ENCODE results near the gene MANSC4. TPM values are rescaled to one million over a fixed set of nuclear protein-coding genes. Genes with fewer than 3 reads are reported as not detected.

The MANSC4 gene
- polyA plus RNA-seq, 6 donors from 2014 or later = not detected

- no peak overlapping the region for H3K4me3 Mint-ChIP-seq
- H3K27me3 Mint-ChIP-seq = peaks cover 12 to 19% (median 16%) of the 10 kb centered on the region in 3 donors
- no peaks in the 10 kb centered on the region for H3K9me3 Mint-ChIP-seq
- H3K27ac Mint-ChIP-seq = no peak overlapping the region
- H3K4me1 Mint-ChIP-seq = no peaks in the 10 kb centered on the region
- ATAC-seq (ENCODE audit: low read depth in 2 of 2) (no peak), DNase-seq (no peak)
- no peaks in the 10 kb centered on the region for H3K36me3 Mint-ChIP-seq
These were observed 32.5 kb upstream of the MANSC4 start for GRCh38 chr12:27812502-27812901.

- no peaks in the 10 kb centered on the region for H3K36me3 Mint-ChIP-seq
- ATAC-seq (ENCODE audit: low read depth in 2 of 2) (no peak), DNase-seq (no peak)
- peaks cover 8 to 33% (median 24%) of the 10 kb centered on the region in 3 donors for H3K27me3 Mint-ChIP-seq
- peak overlapping the region in 1 of 6 donors; percentile 4 for H3K27ac Mint-ChIP-seq
- H3K4me1 Mint-ChIP-seq = no peaks in the 10 kb centered on the region
- H3K4me3 Mint-ChIP-seq = no peak overlapping the region
- H3K9me3 Mint-ChIP-seq = no peaks in the 10 kb centered on the region
These were observed 30.7 kb upstream of the MANSC4 start for GRCh38 chr12:27810756-27811155.

GRCh38 chr12:27808841-27809240 lies 28.8 kb upstream of the MANSC4 start:
- Mint-ChIP-seq H3K27ac (no peak overlapping the region), H3K27me3 (peaks cover 8 to 36% (median 18%) of the 10 kb centered on the region in 3 donors), H3K36me3 (no peaks in the 10 kb centered on the region), H3K4me1 (peaks cover 3 to 6% (median 4%) of the 10 kb centered on the region in 3 donors), H3K9me3 (no peaks in the 10 kb centered on the region), H3K4me3 (no peak overlapping the region)
- DNase-seq (no peak), ATAC-seq (ENCODE audit: low read depth in 2 of 2) (no peak)

DNA sequence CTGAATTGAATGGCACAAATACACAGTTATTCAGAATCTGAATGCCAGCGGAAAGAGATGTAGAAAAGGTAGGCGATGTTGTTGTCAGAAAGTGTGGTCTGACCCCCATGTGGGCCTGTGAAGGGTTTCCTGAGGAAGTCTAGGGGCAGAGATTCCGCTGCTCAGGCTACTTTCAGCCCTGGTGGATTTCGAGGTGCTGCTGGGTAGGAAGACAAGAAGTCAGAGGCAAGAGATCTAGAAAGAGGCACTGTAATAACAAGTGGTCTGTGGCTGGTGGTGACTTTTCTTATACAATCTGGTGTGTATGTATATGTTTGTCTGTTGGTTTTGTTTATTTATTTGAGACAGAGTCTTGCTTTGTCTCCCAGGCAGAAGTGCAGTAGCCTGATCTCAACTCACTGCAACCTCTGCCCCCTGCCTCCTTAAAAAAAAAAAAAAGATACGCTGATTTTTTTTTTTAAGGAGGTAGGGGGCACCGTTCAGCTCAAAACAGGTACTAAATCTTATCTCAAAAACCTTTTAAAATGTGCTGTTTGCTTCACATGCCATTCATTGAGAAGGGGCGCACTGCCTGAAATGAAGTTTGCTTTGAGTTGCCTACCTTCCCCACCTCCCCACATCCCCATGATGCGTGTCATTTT lies 27.1 kb upstream of the MANSC4 start:
- peaks cover 8 to 31% (median 14%) of the 10 kb centered on the region in 3 donors for H3K27me3 Mint-ChIP-seq
- H3K4me3 Mint-ChIP-seq = no peak overlapping the region
- peaks cover 3 to 6% (median 4%) of the 10 kb centered on the region in 3 donors for H3K4me1 Mint-ChIP-seq
- no peak overlapping the region for H3K27ac Mint-ChIP-seq
- no peak for DNase-seq
- ATAC-seq (ENCODE audit: low read depth in 2 of 2) = no peak
- no peaks in the 10 kb centered on the region for H3K9me3 Mint-ChIP-seq
- no peaks in the 10 kb centered on the region for H3K36me3 Mint-ChIP-seq

DNA sequence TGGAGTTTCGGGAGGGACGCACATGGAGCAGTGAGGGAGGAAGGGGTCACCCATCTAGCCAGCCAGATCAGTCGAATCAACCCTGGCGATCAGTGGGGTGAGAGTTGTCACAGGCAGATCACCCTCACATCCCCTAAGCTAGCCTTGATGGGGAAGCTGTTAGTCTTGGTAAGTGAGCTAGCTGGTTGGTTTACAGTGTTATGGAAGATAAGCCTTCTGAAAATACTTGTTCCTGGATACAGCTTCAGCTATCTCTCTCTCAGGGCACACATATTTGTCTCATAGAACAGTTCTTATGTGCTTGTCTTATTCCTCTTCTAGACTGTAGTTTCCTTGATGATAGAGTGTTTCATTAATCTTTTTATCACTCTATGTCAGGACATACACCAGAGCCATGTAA lies 26.2 kb upstream of the MANSC4 start:
- H3K27ac Mint-ChIP-seq = no peak overlapping the region
- no peak for ATAC-seq (ENCODE audit: low read depth in 2 of 2)
- no peak overlapping the region for H3K4me3 Mint-ChIP-seq
- H3K4me1 Mint-ChIP-seq = peaks cover 3 to 6% (median 4%) of the 10 kb centered on the region in 3 donors
- H3K27me3 Mint-ChIP-seq = peaks cover 8 to 30% (median 11%) of the 10 kb centered on the region in 3 donors
- H3K9me3 Mint-ChIP-seq = no peaks in the 10 kb centered on the region
- H3K36me3 Mint-ChIP-seq = no peaks in the 10 kb centered on the region
- DNase-seq = no peak

DNA sequence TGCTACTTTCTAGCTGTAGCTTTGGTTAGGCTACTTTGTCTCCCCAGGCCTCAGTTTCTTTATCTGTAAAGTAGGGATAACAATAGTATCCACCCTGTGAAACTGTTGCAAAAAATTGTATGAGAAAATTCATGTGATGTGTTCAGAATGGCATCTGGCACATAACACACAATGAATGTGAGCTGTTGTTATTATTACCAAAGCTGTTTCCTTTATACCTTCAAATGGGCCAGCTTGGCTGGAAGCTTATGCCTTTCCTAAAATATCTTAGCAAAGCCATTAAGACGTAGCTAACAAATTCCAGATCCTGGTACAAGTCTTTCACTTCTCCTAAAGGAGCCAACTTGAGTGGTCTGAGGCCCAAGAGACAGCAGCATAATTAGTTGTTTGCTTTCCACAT lies 25.2 kb upstream of the MANSC4 start:
- H3K27me3 Mint-ChIP-seq = peaks cover under 1 to 24% (median 11%) of the 10 kb centered on the region in 3 donors
- DNase-seq (no peak), ATAC-seq (ENCODE audit: low read depth in 2 of 2) (no peak)
- no peak overlapping the region for H3K27ac Mint-ChIP-seq
- H3K36me3 Mint-ChIP-seq = no peaks in the 10 kb centered on the region
- H3K4me1 Mint-ChIP-seq = peaks cover 3 to 8% (median 6%) of the 10 kb centered on the region in 3 donors
- H3K4me3 Mint-ChIP-seq = no peak overlapping the region
- H3K9me3 Mint-ChIP-seq = no peaks in the 10 kb centered on the region

GRCh38 chr12:27802936-27803335 lies 22.9 kb upstream of the MANSC4 start:
- DNase-seq (no peak), ATAC-seq (ENCODE audit: low read depth in 2 of 2) (no peak)
- peaks cover 0 to 21% (median 11%) of the 10 kb centered on the region in 3 donors for H3K27me3 Mint-ChIP-seq
- H3K36me3 Mint-ChIP-seq = no peaks in the 10 kb centered on the region
- no peak overlapping the region for H3K27ac Mint-ChIP-seq
- H3K4me3 Mint-ChIP-seq = no peak overlapping the region
- peaks cover 3 to 8% (median 6%) of the 10 kb centered on the region in 3 donors for H3K4me1 Mint-ChIP-seq
- H3K9me3 Mint-ChIP-seq = no peaks in the 10 kb centered on the region

DNA sequence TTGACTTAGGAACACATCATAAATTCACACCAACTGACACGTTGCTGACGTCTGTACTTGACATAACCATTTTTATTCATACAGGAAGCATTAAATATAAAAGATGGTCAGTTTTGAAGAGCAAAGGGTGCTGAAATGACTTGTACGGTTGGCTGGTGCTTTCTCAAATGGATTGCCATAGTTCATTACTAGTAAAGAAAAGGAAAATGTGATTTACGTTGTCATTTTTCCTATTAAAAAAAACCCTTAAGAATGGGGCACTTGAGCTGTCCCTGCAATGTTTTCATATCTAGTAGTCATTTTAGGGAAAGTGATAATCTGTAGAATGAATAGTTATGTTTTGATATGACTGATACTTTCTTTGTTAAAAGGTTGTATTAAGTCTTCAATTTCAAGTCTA lies 22.5 kb upstream of the MANSC4 start:
- H3K9me3 Mint-ChIP-seq = no peaks in the 10 kb centered on the region
- no peak overlapping the region for H3K27ac Mint-ChIP-seq
- peaks cover 0 to 17% (median 11%) of the 10 kb centered on the region in 3 donors for H3K27me3 Mint-ChIP-seq
- DNase-seq = no peak
- ATAC-seq (ENCODE audit: low read depth in 2 of 2) = no peak
- no peak overlapping the region for H3K4me3 Mint-ChIP-seq
- H3K4me1 Mint-ChIP-seq = peaks cover 3 to 8% (median 6%) of the 10 kb centered on the region in 3 donors
- peaks cover 3 to 4% of the 10 kb centered on the region in 2 donors for H3K36me3 Mint-ChIP-seq

DNA sequence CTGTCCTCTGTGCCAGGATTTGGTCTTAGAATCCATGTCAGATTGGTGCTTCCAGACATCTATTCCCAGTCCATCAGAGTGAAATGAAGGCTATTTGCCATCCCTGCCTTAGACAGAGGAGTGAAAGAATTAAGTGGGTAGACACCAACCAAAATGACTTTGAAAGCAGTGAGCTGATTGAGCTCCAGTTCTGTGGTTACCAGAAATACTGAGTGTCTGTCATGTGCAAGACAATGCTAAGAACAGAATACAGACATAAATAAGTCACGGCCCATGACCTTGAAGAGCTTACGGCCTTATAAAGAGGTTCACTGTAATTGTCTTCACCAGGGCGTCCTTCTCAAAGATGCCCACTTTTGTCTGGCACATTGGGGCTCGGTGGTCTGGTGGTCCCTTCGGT lies 21.6 kb upstream of the MANSC4 start:
- Mint-ChIP-seq H3K9me3 (no peaks in the 10 kb centered on the region), H3K27me3 (peaks cover 0 to 11% (median 7%) of the 10 kb centered on the region in 3 donors), H3K36me3 (peaks cover 7 to 13% of the 10 kb centered on the region in 2 donors), H3K27ac (peak overlapping the region in 1 of 6 donors; percentile 57), H3K4me1 (peaks cover 3 to 8% (median 6%) of the 10 kb centered on the region in 3 donors), H3K4me3 (no peak overlapping the region)
- DNase-seq (no peak), ATAC-seq (ENCODE audit: low read depth in 2 of 2) (no peak)

GRCh38 chr12:27800819-27801218 lies 20.8 kb upstream of the MANSC4 start:
- Mint-ChIP-seq H3K27ac (no peak overlapping the region), H3K36me3 (peaks cover 7 to 15% of the 10 kb centered on the region in 2 donors), H3K9me3 (no peaks in the 10 kb centered on the region), H3K4me1 (peaks cover 3 to 8% (median 6%) of the 10 kb centered on the region in 3 donors), H3K27me3 (peaks cover 0 to 3% (median 0%) of the 10 kb centered on the region in 3 donors), H3K4me3 (no peak overlapping the region)
- ATAC-seq (ENCODE audit: low read depth in 2 of 2) (no peak), DNase-seq (no peak)

DNA sequence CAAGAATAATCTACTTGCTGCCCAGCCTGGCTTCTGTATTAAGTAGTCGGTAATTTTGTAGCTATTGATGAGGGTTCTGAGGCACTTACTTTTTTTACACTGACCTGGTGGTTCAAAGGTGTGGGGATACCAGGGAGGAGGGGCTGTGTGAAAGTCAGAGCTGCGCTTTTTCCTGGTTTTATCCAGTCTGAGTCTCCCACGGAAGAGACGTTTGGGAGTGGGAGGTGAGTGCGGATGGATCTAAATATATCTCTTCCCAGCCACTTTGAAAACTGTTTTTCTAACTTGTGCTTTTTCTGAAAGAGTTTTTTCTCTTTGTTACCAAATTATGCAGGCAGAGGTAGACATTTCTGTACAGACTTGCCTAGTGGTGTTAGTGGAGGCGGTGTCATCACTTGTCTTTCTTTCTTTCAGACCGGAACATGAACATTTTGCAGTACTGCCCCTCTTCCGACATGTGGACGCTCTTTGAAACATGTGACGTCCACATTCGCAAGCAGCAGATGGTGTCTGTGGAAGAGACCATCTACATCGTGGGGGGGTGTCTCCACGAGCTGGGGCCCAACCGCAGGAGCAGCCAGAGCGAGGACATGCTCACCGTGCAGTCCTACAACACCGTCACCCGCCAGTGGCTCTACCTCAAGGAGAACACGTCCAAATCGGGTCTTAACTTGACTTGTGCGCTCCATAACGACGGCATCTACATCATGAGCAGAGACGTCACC lies 17.4 kb upstream of the MANSC4 start:
- peaks cover 0 to 4% (median 0%) of the 10 kb centered on the region in 3 donors for H3K4me1 Mint-ChIP-seq
- H3K9me3 Mint-ChIP-seq = no peaks in the 10 kb centered on the region
- H3K4me3 Mint-ChIP-seq = no peak overlapping the region
- DNase-seq (no peak), ATAC-seq (ENCODE audit: low read depth in 2 of 2) (no peak)
- H3K27me3 Mint-ChIP-seq = no peaks in the 10 kb centered on the region
- no peak overlapping the region for H3K27ac Mint-ChIP-seq
- peaks cover 13 to 22% of the 10 kb centered on the region in 2 donors for H3K36me3 Mint-ChIP-seq

GRCh38 chr12:27796128-27796527 lies 16.1 kb upstream of the MANSC4 start:
- Mint-ChIP-seq H3K9me3 (no peaks in the 10 kb centered on the region), H3K27me3 (no peaks in the 10 kb centered on the region), H3K4me3 (no peak overlapping the region), H3K27ac (no peak overlapping the region), H3K36me3 (peaks cover 23 to 32% of the 10 kb centered on the region in 2 donors), H3K4me1 (peaks cover 0 to 4% (median 0%) of the 10 kb centered on the region in 3 donors)
- ATAC-seq (ENCODE audit: low read depth in 2 of 2) (no peak), DNase-seq (no peak)

GRCh38 chr12:27794818-27795584 lies 15.0 kb upstream of the MANSC4 start:
- Mint-ChIP-seq H3K27ac (peak overlapping the region in 1 of 6 donors; percentile 8), H3K4me3 (no peak overlapping the region), H3K27me3 (no peaks in the 10 kb centered on the region), H3K9me3 (no peaks in the 10 kb centered on the region), H3K36me3 (peaks cover 24 to 32% of the 10 kb centered on the region in 2 donors), H3K4me1 (no peaks in the 10 kb centered on the region)
- DNase-seq (no peak), ATAC-seq (ENCODE audit: low read depth in 2 of 2) (no peak)
